A549 (cell line): ENCODE measurements around the gene PXDC1. TPM values are rescaled to one million over a fixed set of nuclear protein-coding genes. Genes with fewer than 3 reads are reported as not detected.

Experiments used
- ATAC-seq, 2 experiments: fragments of 200-7000 bp in 1 of 2; fragments of >200 bp in 1 of 2; cut with Nextera tagmentation in 1 of 2; cut with Tn5 transposase in 1 of 2; 3 replicates each; pipeline versions ENCODE4 v1.8.0 to v1.9.1; 2018 to 2020; ENCODE audit warnings: mild to moderate bottlenecking in 1 of 2, moderate library complexity in 1 of 2
- CTCF ChIA-PET: fragments of 300-600 bp; sonication (Branson Sonifier 250); formaldehyde crosslinking; extraction: SDS; loops from one replicate; lab custom pipeline; 2021; ENCODE audit warnings: antibody characterized with exemption, inconsistent platforms; lab: Yijun Ruan, JAX
- POLR2A ChIA-PET: fragments of 350-600 bp; formaldehyde crosslinking; extraction: SDS; loops from one replicate; lab custom pipeline; 2021; ENCODE audit warnings: antibody characterized with exemption, inconsistent platforms; lab: Yijun Ruan, JAX
- DNase-seq, 2 experiments: peaks; one replicate each; pipeline versions ENCODE4 v3.0.0 to v3.0.0-alpha.2; 2011 to 2016; ENCODE audit warnings: low read depth in 1 of 2, low spot score in 1 of 2
- FAIRE-seq: peaks from 2 replicates; lab custom pipeline; 2011; peaks lifted over from hg19 to GRCh38; lab: Jason Lieb, UNC
- H3K27ac ChIP-seq, 2 experiments: fragments of >200 bp; sonication (Bioruptor Twin); formaldehyde crosslinking; 3 replicates each; pipeline ENCODE4 v1.5.1; 2016 to 2017
- H3K4me1 ChIP-seq: fragments of >200 bp; sonication (Bioruptor Twin); formaldehyde crosslinking; 3 replicates; pipeline ENCODE4 v1.6.1; 2016
- H3K4me2 ChIP-seq: fragments of >200 bp; sonication (Bioruptor Twin); formaldehyde crosslinking; 3 replicates; pipeline ENCODE4 v1.6.1; 2016
- H3K4me3 ChIP-seq: fragments of >200 bp; sonication (Bioruptor Twin); formaldehyde crosslinking; 3 replicates; pipeline ENCODE4 v1.5.1; 2016
- H3K9me3 ChIP-seq: fragments of >200 bp; sonication (Bioruptor Twin); formaldehyde crosslinking; 3 replicates; pipeline ENCODE4 v1.6.1; 2016
- CEBPB ChIP-seq, 2 experiments: fragments of >200 bp in 1 of 2; sonication (Bioruptor Twin) in 1 of 2; formaldehyde crosslinking in 1 of 2; IDR thresholded peaks; 2 replicates each; pipeline ENCODE4 v1.6.1; 2012 to 2016
- ESRRA ChIP-seq: fragments of 150-350 bp; IDR thresholded peaks from 2 replicates; pipeline ENCODE4 v1.6.1; 2014; ENCODE audit warnings: mild to moderate bottlenecking, low read length, borderline replicate concordance
- FOSB ChIP-seq: fragments of 250-450 bp; sonication (Bioruptor Pico); IDR thresholded peaks from 2 replicates; pipeline ENCODE4 v1.5.0; 2020; ENCODE audit warnings: mild to moderate bottlenecking, moderate library complexity
- HDAC2 ChIP-seq: fragments of 200-600 bp; sonication (generic); IDR thresholded peaks from 2 replicates; pipeline ENCODE4 v1.6.1; 2016
- HOXA7 ChIP-seq: fragments of 250-450 bp; sonication (Bioruptor Pico); IDR thresholded peaks from 2 replicates; pipeline ENCODE4 v1.5.0; 2020; ENCODE audit warnings: mild to moderate bottlenecking, moderate library complexity
- HOXB13 ChIP-seq: fragments of 250-450 bp; sonication (Bioruptor Pico); IDR thresholded peaks from 2 replicates; pipeline ENCODE4 v1.5.0; 2020; ENCODE audit warnings: low read depth, mild to moderate bottlenecking, moderate library complexity
- KDM1A ChIP-seq: fragments of 200-600 bp; sonication (generic); IDR thresholded peaks from 2 replicates; pipeline ENCODE4 v1.6.1; 2016; ENCODE audit warnings: low read depth, mild to moderate bottlenecking
- MYC ChIP-seq: IDR thresholded peaks from 2 replicates; pipeline ENCODE4 v1.6.1; 2012; ENCODE audit warnings: mild to moderate bottlenecking, inconsistent platforms, low read length, improper control_type of control experiment, borderline replicate concordance
- NFE2L2 ChIP-seq: fragments of 150-350 bp; conservative IDR thresholded peaks from 2 replicates; pipeline ENCODE4 v1.6.1; 2014; ENCODE audit warnings: low read length
- NPAS2 ChIP-seq: fragments of 250-450 bp; sonication (Bioruptor Pico); IDR thresholded peaks from 2 replicates; pipeline ENCODE4 v1.8.0; 2022; ENCODE audit warnings: mild to moderate bottlenecking, moderate library complexity, borderline replicate concordance
- RNF2 ChIP-seq: fragments of 200-600 bp; sonication (generic); IDR thresholded peaks from 2 replicates; pipeline ENCODE4 v1.6.1; 2016; ENCODE audit warnings: low read depth, mild to moderate bottlenecking, antibody characterized with exemption, moderate library complexity, borderline replicate concordance
- SMC3 ChIP-seq: fragments of >200 bp; sonication (Bioruptor Twin); formaldehyde crosslinking; IDR thresholded peaks from 3 replicates; pipeline ENCODE4 v1.6.1; 2018; ENCODE audit warnings: inconsistent platforms
- SREBF2 ChIP-seq: fragments of 450-650 bp; IDR thresholded peaks from 2 replicates; pipeline ENCODE4 v1.6.1; 2014; ENCODE audit warnings: mild to moderate bottlenecking, moderate library complexity
- ZFP36 ChIP-seq: fragments of 450-650 bp; IDR thresholded peaks from 2 replicates; pipeline ENCODE4 v1.6.1; 2014; ENCODE audit warnings: borderline replicate concordance; ENCODE audit not compliant: partially characterized antibody
- ZSCAN20 ChIP-seq: fragments of 250-450 bp; sonication (Bioruptor Pico); IDR thresholded peaks from 2 replicates; pipeline ENCODE4 v1.8.0; 2022; ENCODE audit warnings: mild to moderate bottlenecking, moderate library complexity
- whole genome bisulfite sequencing: methylation state at CpG from one replicate; pipeline ENCODE4 v1.1.6; 2017; ENCODE audit errors: missing lambda C conversion rate; 5-methylcytosine and 5-hydroxymethylcytosine counted together
- polyA plus RNA-seq, 4 experiments: library from polyadenylated mRNA; depleted of rRNA in 3 of 4; stranded (reverse); fragments of >200 nt; fragmentation: RNase III in 1 of 4; extraction: RNeasy Plus Mini Kit Qiagen cat#74134 plus additional on column Dnase treatment in 1 of 4; gene quantifications; 2 replicates in 3 of 4; 3 replicates in 1 of 4; pipeline ENCODE4 v1.2.3, GENCODE V29; 2011 to 2017
- TF ChIP-seq, protein P1 (sequence below): fragments of >200 bp; sonication (Bioruptor Twin); formaldehyde crosslinking; IDR thresholded peaks from 3 replicates; pipeline ENCODE4 v1.6.1; 2016
- TF ChIP-seq, protein P2 (sequence below): IDR thresholded peaks from 2 replicates; pipeline ENCODE4 v1.6.1; 2012; ENCODE audit warnings: low read depth, borderline replicate concordance
- TF ChIP-seq, protein P3 (sequence below): fragments of 200-600 bp; sonication (generic); IDR thresholded peaks from 2 replicates; pipeline ENCODE4 v1.6.1; 2016; ENCODE audit warnings: antibody characterized with exemption, mild to moderate bottlenecking, moderate library complexity

The PXDC1 gene
- polyA plus RNA-seq, 2 of the 4 experiments (the other 2 are of a cell fraction) = 2.5 to 6.6 TPM

DNA sequence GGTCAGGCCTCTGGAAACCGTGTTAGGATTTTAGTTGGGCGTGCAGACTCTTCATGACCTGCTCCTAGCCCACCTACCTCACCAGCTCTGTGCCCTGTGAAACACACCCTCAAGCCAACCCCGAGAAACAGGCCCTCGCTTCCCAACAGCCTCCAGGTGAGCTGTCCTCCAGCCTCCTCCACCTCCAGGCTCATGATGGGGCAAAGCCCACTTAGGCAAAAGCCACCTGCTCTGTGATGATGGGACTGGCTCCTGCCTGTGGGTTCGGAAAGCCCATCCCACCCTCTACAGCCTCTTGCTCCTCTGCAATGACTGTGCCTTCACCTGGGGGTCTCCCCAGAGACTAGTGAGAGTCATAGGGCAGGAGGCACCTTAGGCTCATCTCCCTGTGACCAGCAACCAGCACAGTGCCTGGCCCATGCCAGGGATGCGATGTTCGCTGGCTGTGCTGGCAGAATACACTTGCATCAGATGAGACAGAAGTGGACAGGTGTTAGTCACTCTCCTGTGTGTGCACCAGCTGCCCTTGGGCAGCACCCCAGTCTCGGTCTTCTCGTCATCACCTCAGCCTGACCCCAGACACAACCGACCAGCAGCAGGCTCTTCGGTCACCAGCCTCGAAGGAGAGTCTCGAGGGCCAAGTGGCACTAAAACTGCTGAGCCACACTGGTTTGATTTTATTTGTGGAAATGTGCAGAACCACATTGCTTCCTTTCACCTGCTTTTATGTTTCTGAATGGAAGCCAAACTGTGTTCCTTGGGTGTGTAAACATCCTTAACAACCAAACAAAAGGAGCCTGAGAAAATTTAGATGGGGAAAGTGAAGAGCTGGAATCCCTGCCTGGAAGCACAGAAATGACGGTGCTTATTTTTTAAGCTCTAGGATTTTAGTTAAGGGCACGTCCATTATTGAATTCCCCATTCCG is 10.7 kb downstream of the PXDC1 start:
- Histone ChIP-seq H3K4me1 (peaks cover 9% of the 10 kb centered on the region), H3K4me2 (no peak overlapping the region), H3K4me3 (no peak overlapping the region), H3K27ac (no peak overlapping the region), H3K9me3 (no peaks in the 10 kb centered on the region; the same call in 2 of the 3 replicates)
- FAIRE-seq (no peak), ATAC-seq (no peak), DNase-seq (no peak)
- 85% methylated on average over 11 of the region's 16 CpGs for WGBS
- TF ChIP-seq ZFP36 (no peak), HDAC2 (no peak), NFE2L2 (no peak), SREBF2 (no peak), RNF2 (no peak), NPAS2 (no peak), HOXA7 (CRISPR knock-in tag) (no peak), FOSB (CRISPR knock-in tag) (no peak)
- TF ChIP-seq, protein P1, sequence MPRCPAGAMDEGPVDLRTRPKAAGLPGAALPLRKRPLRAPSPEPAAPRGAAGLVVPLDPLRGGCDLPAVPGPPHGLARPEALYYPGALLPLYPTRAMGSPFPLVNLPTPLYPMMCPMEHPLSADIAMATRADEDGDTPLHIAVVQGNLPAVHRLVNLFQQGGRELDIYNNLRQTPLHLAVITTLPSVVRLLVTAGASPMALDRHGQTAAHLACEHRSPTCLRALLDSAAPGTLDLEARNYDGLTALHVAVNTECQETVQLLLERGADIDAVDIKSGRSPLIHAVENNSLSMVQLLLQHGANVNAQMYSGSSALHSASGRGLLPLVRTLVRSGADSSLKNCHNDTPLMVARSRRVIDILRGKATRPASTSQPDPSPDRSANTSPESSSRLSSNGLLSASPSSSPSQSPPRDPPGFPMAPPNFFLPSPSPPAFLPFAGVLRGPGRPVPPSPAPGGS = no peak
- CTCF ChIA-PET = interaction anchor here (1.0 to 3.4 kb wide), 23 partner anchors 8 to 493 kb away, joined by 3 to 28 read pairs (median 4); partner anchors contain the start of gene FAM50B
- POLR2A ChIA-PET = no interaction called here

DNA sequence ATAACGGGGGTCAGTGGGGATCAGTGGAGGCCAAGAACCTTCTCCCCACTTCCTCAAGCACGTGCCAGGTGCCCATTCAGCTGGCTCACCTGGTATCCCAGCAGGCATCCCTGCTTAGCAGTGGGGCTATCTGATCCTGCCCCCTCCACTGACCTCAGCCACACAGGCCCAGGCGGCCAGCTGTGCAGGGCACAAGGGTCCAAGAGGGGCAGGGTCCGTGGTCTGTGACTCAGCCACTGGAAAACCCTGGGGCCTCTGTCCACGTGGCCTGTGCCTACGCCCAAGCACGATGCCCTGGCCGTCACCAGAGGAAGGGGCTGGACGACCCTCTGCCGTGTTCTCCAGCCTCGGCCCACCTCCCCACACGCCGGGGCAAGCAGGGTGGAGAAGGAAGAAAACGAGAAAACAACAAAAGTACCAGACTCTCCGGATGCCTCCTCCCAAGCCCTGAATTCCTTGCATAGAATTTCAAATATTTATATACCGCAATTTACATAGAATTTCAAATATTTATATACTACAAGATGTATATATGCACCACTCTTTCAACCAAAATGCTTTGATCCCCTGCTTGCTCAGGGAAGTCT is 12.1 kb downstream of the PXDC1 start:
- TF ChIP-seq KDM1A = no peak
- CTCF ChIA-PET = interaction anchor here (1.2 to 3.4 kb wide), 4 partner anchors 110 to 239 kb away, joined by 4 to 27 read pairs (median 14); partner anchors contain the start of gene FAM50B
- ATAC-seq = no peak
- POLR2A ChIA-PET = interaction anchor here (0.6 kb wide), 1 partner anchor 740 kb away, joined by 3 read pairs; no protein-coding TSS in a partner anchor
- Histone ChIP-seq H3K4me1 (peaks cover 9% of the 10 kb centered on the region), H3K27ac (no peak overlapping the region), H3K9me3 (peaks cover 8% of the 10 kb centered on the region), H3K4me2 (no peak overlapping the region), H3K4me3 (no peak overlapping the region)
- no peak for DNase-seq
- no peak for FAIRE-seq
- WGBS = 79% methylated on average over 14 of the region's 16 CpGs

DNA sequence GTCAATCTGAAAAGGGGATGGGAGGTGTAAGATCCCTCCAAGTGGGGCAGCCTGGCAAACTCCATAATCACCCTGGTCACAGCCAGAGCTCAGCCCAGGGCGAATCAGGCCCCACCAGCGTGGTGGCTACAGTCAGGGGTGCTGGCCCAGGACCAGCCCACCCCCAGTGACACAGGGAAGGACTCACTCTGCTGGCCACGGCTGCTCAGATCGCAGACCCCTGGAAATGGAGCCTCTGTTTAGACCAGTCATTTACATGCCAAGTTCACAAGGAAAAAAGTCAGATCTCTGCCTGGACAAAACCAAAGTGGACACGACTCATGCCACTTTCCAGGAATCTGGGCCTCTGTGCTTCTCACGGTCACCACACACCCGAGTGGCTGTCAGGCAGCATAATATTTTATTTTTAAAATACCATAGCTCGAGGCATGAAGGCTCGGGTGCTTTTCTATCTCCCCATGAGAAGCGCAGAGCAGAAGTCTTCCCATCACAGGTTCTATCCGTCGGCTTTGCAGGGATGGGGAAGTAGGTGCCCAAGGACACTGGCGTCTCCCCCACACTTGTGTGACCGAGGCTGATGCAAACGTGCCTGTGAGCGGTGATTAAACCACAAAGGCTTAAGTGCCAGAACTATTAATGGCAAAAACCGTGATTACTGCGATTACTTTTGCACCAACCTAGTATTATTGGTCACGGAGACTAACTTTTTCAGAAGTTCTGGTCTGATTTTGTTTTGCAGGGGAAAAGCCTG is 13.0 kb downstream of the PXDC1 start:
- ChIA-PET CTCF (interaction anchor here (1.3 to 3.4 kb wide), 3 partner anchors 149 to 194 kb away, joined by 3 to 27 read pairs (median 4); no protein-coding TSS in a partner anchor), POLR2A (no interaction called here)
- Histone ChIP-seq H3K4me1 (peaks cover 9% of the 10 kb centered on the region), H3K4me3 (no peak overlapping the region), H3K4me2 (no peak overlapping the region), H3K9me3 (peaks cover 8% of the 10 kb centered on the region), H3K27ac (no peak overlapping the region)
- 94% methylated on average over 15 of the region's 19 CpGs for WGBS
- ATAC-seq (no peak), DNase-seq (no peak)
- TF ChIP-seq HOXB13 = no peak
- TF ChIP-seq SMC3 = no peak
- no peak for TF ChIP-seq HDAC2
- TF ChIP-seq, all 56 proteins: peak for 0
- FAIRE-seq = no peak

DNA sequence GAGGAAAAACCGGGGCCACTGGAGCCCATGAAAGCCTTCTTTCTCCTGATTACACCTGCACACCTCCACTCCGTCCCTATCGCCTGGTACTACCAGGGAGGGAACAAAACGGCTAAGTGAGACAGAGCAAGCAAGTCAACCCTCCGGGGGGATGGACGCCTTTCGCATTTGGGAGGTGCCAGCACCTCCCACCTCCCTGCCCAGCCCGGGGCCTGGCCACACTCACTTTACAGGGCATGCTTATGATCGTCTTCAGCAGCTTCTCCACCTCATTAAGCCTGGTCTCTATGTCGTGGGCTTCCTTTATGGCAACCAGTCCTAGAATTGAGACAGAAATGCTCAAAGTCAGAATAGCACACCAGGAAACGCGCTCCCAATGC is 13.7 kb downstream of the PXDC1 start:
- Histone ChIP-seq H3K9me3 (peaks cover 8% of the 10 kb centered on the region), H3K4me1 (peaks cover 7% of the 10 kb centered on the region), H3K27ac (no peak overlapping the region), H3K4me2 (no peak overlapping the region), H3K4me3 (no peak overlapping the region)
- no peak for FAIRE-seq
- 96% methylated on average over 12 of the region's 12 CpGs for WGBS
- no peak for DNase-seq
- POLR2A ChIA-PET = no interaction called here
- CTCF ChIA-PET = interaction anchor here (1.3 kb wide), 1 partner anchor 195 kb away, joined by 3 read pairs; no protein-coding TSS in a partner anchor
- TF ChIP-seq, protein P2, sequence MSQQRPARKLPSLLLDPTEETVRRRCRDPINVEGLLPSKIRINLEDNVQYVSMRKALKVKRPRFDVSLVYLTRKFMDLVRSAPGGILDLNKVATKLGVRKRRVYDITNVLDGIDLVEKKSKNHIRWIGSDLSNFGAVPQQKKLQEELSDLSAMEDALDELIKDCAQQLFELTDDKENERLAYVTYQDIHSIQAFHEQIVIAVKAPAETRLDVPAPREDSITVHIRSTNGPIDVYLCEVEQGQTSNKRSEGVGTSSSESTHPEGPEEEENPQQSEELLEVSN = no peak
- TF ChIP-seq MYC = no peak
- no peak for TF ChIP-seq ESRRA
- TF ChIP-seq CEBPB (IDR thresholded peaks at IDR 0.05) = no peak
- TF ChIP-seq, protein P3, sequence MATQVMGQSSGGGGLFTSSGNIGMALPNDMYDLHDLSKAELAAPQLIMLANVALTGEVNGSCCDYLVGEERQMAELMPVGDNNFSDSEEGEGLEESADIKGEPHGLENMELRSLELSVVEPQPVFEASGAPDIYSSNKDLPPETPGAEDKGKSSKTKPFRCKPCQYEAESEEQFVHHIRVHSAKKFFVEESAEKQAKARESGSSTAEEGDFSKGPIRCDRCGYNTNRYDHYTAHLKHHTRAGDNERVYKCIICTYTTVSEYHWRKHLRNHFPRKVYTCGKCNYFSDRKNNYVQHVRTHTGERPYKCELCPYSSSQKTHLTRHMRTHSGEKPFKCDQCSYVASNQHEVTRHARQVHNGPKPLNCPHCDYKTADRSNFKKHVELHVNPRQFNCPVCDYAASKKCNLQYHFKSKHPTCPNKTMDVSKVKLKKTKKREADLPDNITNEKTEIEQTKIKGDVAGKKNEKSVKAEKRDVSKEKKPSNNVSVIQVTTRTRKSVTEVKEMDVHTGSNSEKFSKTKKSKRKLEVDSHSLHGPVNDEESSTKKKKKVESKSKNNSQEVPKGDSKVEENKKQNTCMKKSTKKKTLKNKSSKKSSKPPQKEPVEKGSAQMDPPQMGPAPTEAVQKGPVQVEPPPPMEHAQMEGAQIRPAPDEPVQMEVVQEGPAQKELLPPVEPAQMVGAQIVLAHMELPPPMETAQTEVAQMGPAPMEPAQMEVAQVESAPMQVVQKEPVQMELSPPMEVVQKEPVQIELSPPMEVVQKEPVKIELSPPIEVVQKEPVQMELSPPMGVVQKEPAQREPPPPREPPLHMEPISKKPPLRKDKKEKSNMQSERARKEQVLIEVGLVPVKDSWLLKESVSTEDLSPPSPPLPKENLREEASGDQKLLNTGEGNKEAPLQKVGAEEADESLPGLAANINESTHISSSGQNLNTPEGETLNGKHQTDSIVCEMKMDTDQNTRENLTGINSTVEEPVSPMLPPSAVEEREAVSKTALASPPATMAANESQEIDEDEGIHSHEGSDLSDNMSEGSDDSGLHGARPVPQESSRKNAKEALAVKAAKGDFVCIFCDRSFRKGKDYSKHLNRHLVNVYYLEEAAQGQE = no peak
- no peak for TF ChIP-seq ZSCAN20 (CRISPR knock-in tag)
- no peak for ATAC-seq
